Osteoblast (primary cell): Measurements from ENCODE around the gene ZNF536. TPM values are rescaled to one million over a fixed set of nuclear protein-coding genes. Genes with fewer than 3 reads are reported as not detected.
"Not testable (repeated sequence)": the region's sequence is repeated elsewhere in the genome, so short reads cannot be mapped to it uniquely, and the experiment has no call there.

Source experiments
- DNase-seq: peaks from one replicate; pipeline ENCODE4 v3.0.0; 2011; ENCODE audit warnings: low spot score, mixed read lengths; ENCODE audit not compliant: insufficient read length; ENCODE audit errors: missing footprints
- H2AFZ ChIP-seq: 2 replicates; pipeline ENCODE4 v1.6.0; 2011; ENCODE audit warnings: mild to moderate bottlenecking, low read length
- H3K27ac ChIP-seq: 2 replicates; pipeline ENCODE4 v1.5.1; 2011; ENCODE audit warnings: mild to moderate bottlenecking, low read depth, low read length, moderate library complexity
- H3K27me3 ChIP-seq: 2 replicates; pipeline ENCODE4 v1.6.0; 2012; ENCODE audit warnings: mild to moderate bottlenecking, control low read depth, inconsistent platforms, low read length, moderate library complexity; ENCODE audit not compliant: insufficient read depth
- H3K36me3 ChIP-seq: 2 replicates; pipeline ENCODE4 v1.5.1; 2011; ENCODE audit warnings: mild to moderate bottlenecking, low read length, control low read depth, moderate library complexity; ENCODE audit not compliant: insufficient read depth
- H3K4me1 ChIP-seq: 2 replicates; pipeline ENCODE4 v1.5.1; 2011; ENCODE audit warnings: mild to moderate bottlenecking, low read length, control low read depth, moderate library complexity; ENCODE audit not compliant: insufficient read depth
- H3K4me2 ChIP-seq: 2 replicates; pipeline ENCODE4 v1.6.0; 2011; ENCODE audit warnings: mild to moderate bottlenecking, low read length; ENCODE audit not compliant: insufficient read depth
- H3K4me3 ChIP-seq: fragments of 200-600 bp; sonication (generic); 3 replicates; pipeline ENCODE4 v1.5.1; 2012; ENCODE audit warnings: mild to moderate bottlenecking, low read length, inconsistent platforms; ENCODE audit not compliant: insufficient read depth
- H3K79me2 ChIP-seq: 2 replicates; pipeline ENCODE4 v1.6.0; 2012; ENCODE audit warnings: mild to moderate bottlenecking, low read length, control low read depth, inconsistent platforms; ENCODE audit not compliant: insufficient read depth
- H3K9me3 ChIP-seq: 2 replicates; pipeline ENCODE4 v1.5.1; 2011; ENCODE audit warnings: low read depth, low read length, control low read depth
- H4K20me1 ChIP-seq: 2 replicates; pipeline ENCODE4 v1.6.0; 2012; ENCODE audit warnings: mild to moderate bottlenecking, low read length, control low read depth; ENCODE audit not compliant: insufficient read depth
- CTCF ChIP-seq: IDR thresholded peaks from 2 replicates; pipeline ENCODE4 v1.5.1; 2011; ENCODE audit warnings: mild to moderate bottlenecking, low read depth, low read length, moderate library complexity; ENCODE audit errors: extremely low read depth
- total RNA-seq: library from RNA; depleted of rRNA; stranded (reverse); fragments of >200 nt; gene quantifications from 2 replicates; pipeline ENCODE4 v1.2.3, GENCODE V29; 2012

ZNF536 gene
- total RNA-seq, 1 donor, result not detected

GRCh38 chr19:30416375-30416774 lies 44.2 kb downstream of the ZNF536 start:
- no peaks in the 10 kb centered on the region for H3K36me3 ChIP-seq
- no peak overlapping the region for H3K4me2 ChIP-seq
- no peaks in the 10 kb centered on the region for H3K27me3 ChIP-seq
- H2AFZ ChIP-seq, result no peak overlapping the region
- no peaks in the 10 kb centered on the region for H3K9me3 ChIP-seq
- no peak overlapping the region for H3K27ac ChIP-seq
- DNase-seq, result no peak
- TF ChIP-seq CTCF, result no peak
- no peaks in the 10 kb centered on the region for H3K4me1 ChIP-seq
- no peaks in the 10 kb centered on the region for H4K20me1 ChIP-seq
- no peaks in the 10 kb centered on the region for H3K79me2 ChIP-seq
- no peak overlapping the region for H3K4me3 ChIP-seq

GRCh38 chr19:30417166-30417565 lies 45.0 kb downstream of the ZNF536 start:
- not testable (repeated sequence) for H3K4me2 ChIP-seq, H3K36me3 ChIP-seq, H3K9me3 ChIP-seq, H3K27me3 ChIP-seq, H3K79me2 ChIP-seq, H4K20me1 ChIP-seq, H3K27ac ChIP-seq, H3K4me1 ChIP-seq, H3K4me3 ChIP-seq, DNase-seq, H2AFZ ChIP-seq

GRCh38 chr19:30419568-30420180 lies 47.5 kb downstream of the ZNF536 start:
- H3K9me3 ChIP-seq, result no peaks in the 10 kb centered on the region
- H3K79me2 ChIP-seq, result no peaks in the 10 kb centered on the region
- H2AFZ ChIP-seq, result no peak overlapping the region
- no peaks in the 10 kb centered on the region for H3K4me1 ChIP-seq
- H3K27ac ChIP-seq, result no peak overlapping the region
- no peak for TF ChIP-seq CTCF
- H3K4me2 ChIP-seq, result no peak overlapping the region
- DNase-seq, result no peak
- H4K20me1 ChIP-seq, result no peaks in the 10 kb centered on the region
- no peaks in the 10 kb centered on the region for H3K27me3 ChIP-seq
- no peaks in the 10 kb centered on the region for H3K36me3 ChIP-seq
- no peak overlapping the region for H3K4me3 ChIP-seq

GRCh38 chr19:30420316-30420715 lies 48.1 kb downstream of the ZNF536 start:
- TF ChIP-seq CTCF, result no peak
- H3K36me3 ChIP-seq, result no peaks in the 10 kb centered on the region
- no peak overlapping the region for H3K4me2 ChIP-seq
- H3K27me3 ChIP-seq, result no peaks in the 10 kb centered on the region
- H3K79me2 ChIP-seq, result no peaks in the 10 kb centered on the region
- H3K4me3 ChIP-seq, result no peak overlapping the region
- H2AFZ ChIP-seq, result no peak overlapping the region
- DNase-seq, result no peak
- no peaks in the 10 kb centered on the region for H3K9me3 ChIP-seq
- no peak overlapping the region for H3K27ac ChIP-seq
- H3K4me1 ChIP-seq, result no peaks in the 10 kb centered on the region
- no peaks in the 10 kb centered on the region for H4K20me1 ChIP-seq
